GM19240 (cell line): ENCODE data around the gene RPLP1.

ENCODE experiments used
- DNase-seq: peaks from one replicate; pipeline ENCODE4 v3.0.0; 2011; ENCODE audit warnings: low spot score; ENCODE audit not compliant: insufficient read length

Gene RPLP1

DNA sequence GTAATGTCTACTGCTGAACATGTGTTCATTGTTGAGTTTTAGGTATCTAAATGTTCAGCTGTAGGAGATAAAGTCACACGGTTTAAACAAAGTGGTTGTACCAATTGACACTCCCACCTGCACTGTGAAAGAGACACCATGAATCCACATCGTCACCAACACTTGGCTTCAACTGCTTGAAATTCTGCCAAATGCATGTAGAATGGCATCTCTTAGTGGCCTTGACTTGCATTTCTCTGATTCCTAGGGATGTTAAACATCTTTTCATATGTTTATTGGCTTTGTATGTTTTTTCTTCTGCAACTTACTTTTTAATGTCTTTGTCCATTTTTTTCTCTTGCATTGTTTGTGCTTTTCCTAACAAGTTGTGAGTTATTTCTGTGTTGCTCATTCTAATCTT is 43.4 kb downstream of the RPLP1 start:
- no peak for DNase-seq

- DNase-seq: no peak
These were observed 44.5 kb downstream of the RPLP1 start for GRCh38 chr15:69497076-69497475.

DNA sequence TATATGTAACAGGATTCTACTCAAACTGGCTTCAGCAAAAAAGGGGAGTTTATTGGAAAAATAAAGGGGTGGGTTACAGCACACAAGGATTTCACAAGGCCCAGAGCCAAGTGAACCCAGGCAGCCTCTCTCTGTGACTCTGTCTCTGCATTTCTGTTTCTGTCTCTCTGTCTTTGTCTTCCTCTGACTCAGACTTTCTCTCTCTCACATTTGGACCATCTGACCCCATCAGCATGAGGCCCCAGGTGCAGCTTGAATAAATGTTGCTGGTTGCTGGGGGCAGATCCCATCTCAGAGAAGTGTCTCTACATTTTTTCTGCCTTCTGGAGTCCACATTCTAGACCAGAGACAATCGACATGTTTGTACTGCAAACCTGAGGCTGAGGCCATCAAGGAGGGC is 45.0 kb downstream of the RPLP1 start:
- no peak for DNase-seq

- no peak for DNase-seq
These were observed 45.7 kb downstream of the RPLP1 start for GRCh38 chr15:69498282-69498681.

- DNase-seq: no peak
These were observed 46.4 kb downstream of the RPLP1 start for GRCh38 chr15:69498987-69499386.

GRCh38 chr15:69499521-69500211 is 47.0 kb downstream of the RPLP1 start:
- no peak for DNase-seq

- DNase-seq: no peak
These were observed 47.7 kb downstream of the RPLP1 start for GRCh38 chr15:69500339-69500738.

DNA sequence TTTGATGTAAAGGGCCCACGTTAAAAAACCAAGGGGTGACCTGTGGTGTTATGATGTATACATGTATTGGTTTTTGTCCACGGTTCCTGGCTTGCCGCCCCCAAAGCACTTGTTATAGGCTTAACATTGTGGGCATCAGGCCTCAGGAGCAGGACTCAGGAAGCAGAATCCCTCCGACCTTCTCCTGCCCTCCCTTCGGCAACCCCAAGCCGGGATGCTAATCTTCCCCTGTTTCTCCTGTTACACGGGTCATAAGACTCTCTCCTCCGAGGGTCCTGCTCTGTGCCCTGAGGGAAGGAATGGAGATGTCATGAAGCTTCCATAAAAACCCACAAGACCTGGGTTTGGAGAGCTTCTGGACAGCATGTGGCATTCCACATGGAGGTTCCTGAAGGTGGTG is 48.8 kb downstream of the RPLP1 start:
- no peak for DNase-seq

DNA sequence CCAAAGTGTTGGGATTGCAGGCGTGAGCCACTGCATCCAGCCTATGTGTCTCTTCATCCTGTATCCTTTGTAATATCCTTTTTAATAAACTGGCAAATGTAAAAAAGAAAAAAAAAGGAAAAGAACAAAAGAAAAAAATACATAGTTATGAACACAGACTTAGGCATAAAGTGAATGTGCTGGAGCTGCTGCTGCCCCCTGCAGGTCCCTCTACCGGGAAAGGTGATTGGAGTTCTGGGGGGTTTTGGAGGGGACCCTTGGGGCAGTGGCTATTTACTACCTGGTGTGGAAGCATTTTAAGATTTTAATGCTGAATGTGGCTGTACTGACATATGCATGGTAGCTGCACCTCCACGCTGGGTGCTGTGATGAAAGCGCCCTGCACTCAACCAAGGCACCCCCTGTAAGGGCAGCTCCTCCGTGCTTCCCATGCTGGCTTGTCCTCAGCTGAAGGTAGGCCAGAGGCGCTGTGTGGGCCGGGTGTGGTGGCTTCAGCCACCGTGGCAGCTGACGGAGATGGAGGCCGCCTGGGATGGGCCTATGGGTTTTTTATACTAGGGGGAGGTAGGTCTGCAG is 49.9 kb downstream of the RPLP1 start:
- no peak for DNase-seq

GRCh38 chr15:69504352-69505040 is 51.9 kb downstream of the RPLP1 start:
- DNase-seq: no peak
